Thymus (tissue), 11 donors: Measurements from ENCODE around the gene CRMP1. TPM values are rescaled to one million over a fixed set of nuclear protein-coding genes. Genes with fewer than 3 reads are reported as not detected.

ENCODE experiments used
- DNase-seq, 9 donors: peaks; one replicate each; pipeline ENCODE4 v3.0.0-alpha.2; 2013; ENCODE audit warnings: low spot score in 9 of 9, low read depth in 6 of 9, missing footprints in 1 of 9
- H3K27ac ChIP-seq, 2 donors: one replicate each; pipeline ENCODE4 v1.5.1; 2013; ENCODE audit warnings: control low read depth in 1 of 2, low read depth in 1 of 2, low read length in 1 of 2, mild to moderate bottlenecking in 1 of 2, moderate library complexity in 1 of 2
- H3K27me3 ChIP-seq, 2 donors: one replicate each; pipeline ENCODE4 v1.5.1; 2013; ENCODE audit warnings: low read length in 1 of 2; ENCODE audit not compliant: control insufficient read depth in 2 of 2, insufficient read depth in 1 of 2
- H3K36me3 ChIP-seq, 2 donors: one replicate each; pipeline ENCODE4 v1.5.1; 2013; ENCODE audit warnings: low read length in 1 of 2, mild to moderate bottlenecking in 1 of 2, moderate library complexity in 1 of 2; ENCODE audit not compliant: control insufficient read depth in 2 of 2, insufficient read depth in 2 of 2
- H3K4me1 ChIP-seq, 2 donors: one replicate each; pipeline ENCODE4 v1.5.1; 2013; ENCODE audit warnings: low read length in 2 of 2; ENCODE audit not compliant: control insufficient read depth in 2 of 2, insufficient read depth in 2 of 2
- H3K4me3 ChIP-seq, 2 donors: one replicate each; pipeline ENCODE4 v1.5.1; 2013; ENCODE audit warnings: low read length in 2 of 2, control low read depth in 1 of 2, mild to moderate bottlenecking in 1 of 2
- H3K9me3 ChIP-seq, 2 donors: one replicate each; pipeline ENCODE4 v1.5.1; 2013; ENCODE audit warnings: low read length in 1 of 2, mild to moderate bottlenecking in 1 of 2; ENCODE audit not compliant: control insufficient read depth in 2 of 2, insufficient read depth in 1 of 2
- WGBS: extraction: QIAGEN DNeasy Blood & Tissue Kit; methylation state at CpG from one replicate; pipeline ENCODE4 v1.1.7; 2013; 5-methylcytosine and 5-hydroxymethylcytosine counted together
- polyA plus RNA-seq: library from polyadenylated mRNA; stranded (reverse); fragments of 200-250 nt; gene quantifications from one replicate; pipeline ENCODE4 v1.2.3, GENCODE V29; 2013
- total RNA-seq: library from RNA; stranded (reverse); fragments of 120-200 nt; gene quantifications from one replicate; pipeline ENCODE4 v1.2.4, GENCODE V29; 2013
- donor health status: healthy.

CRMP1 gene
- total and polyA plus RNA-seq, 2 donors = 1.7 to 7.0 TPM

GRCh38 chr4:5800496-5800895 lies 92.4 kb downstream of the CRMP1 start:
- Histone ChIP-seq H3K27ac (no peak overlapping the region), H3K4me3 (no peak overlapping the region), H3K27me3 (no peaks in the 10 kb centered on the region), H3K9me3 (no peaks in the 10 kb centered on the region), H3K4me1 (no peaks in the 10 kb centered on the region), H3K36me3 (no peaks in the 10 kb centered on the region)
- DNase-seq = no peak
- WGBS = 92% methylated on average over 10 of the region's 10 CpGs

GRCh38 chr4:5799406-5799805 lies 93.5 kb downstream of the CRMP1 start:
- Histone ChIP-seq H3K27ac (no peak overlapping the region), H3K9me3 (no peaks in the 10 kb centered on the region), H3K36me3 (no peaks in the 10 kb centered on the region), H3K27me3 (no peaks in the 10 kb centered on the region), H3K4me1 (no peaks in the 10 kb centered on the region), H3K4me3 (no peak overlapping the region)
- no peak for DNase-seq
- 92% methylated on average over 11 of the region's 11 CpGs for WGBS

- 96% methylated on average over 11 of the region's 11 CpGs for WGBS
- H3K4me3 ChIP-seq = no peak overlapping the region
- no peak for DNase-seq
- no peaks in the 10 kb centered on the region for H3K9me3 ChIP-seq
- no peaks in the 10 kb centered on the region for H3K27me3 ChIP-seq
- H3K4me1 ChIP-seq = no peaks in the 10 kb centered on the region
- no peak overlapping the region for H3K27ac ChIP-seq
- H3K36me3 ChIP-seq = no peaks in the 10 kb centered on the region
These were observed 93.9 kb downstream of the CRMP1 start for GRCh38 chr4:5798946-5799345.

- Histone ChIP-seq H3K27me3 (no peaks in the 10 kb centered on the region), H3K9me3 (no peaks in the 10 kb centered on the region), H3K36me3 (no peaks in the 10 kb centered on the region), H3K4me1 (no peaks in the 10 kb centered on the region), H3K4me3 (no peak overlapping the region), H3K27ac (no peak overlapping the region)
- 89% methylated on average over 11 of the region's 11 CpGs for WGBS
- DNase-seq = no peak
These were observed 94.4 kb downstream of the CRMP1 start for GRCh38 chr4:5798462-5798861.

- Histone ChIP-seq H3K27ac (no peak overlapping the region), H3K4me1 (no peaks in the 10 kb centered on the region), H3K27me3 (no peaks in the 10 kb centered on the region), H3K9me3 (no peaks in the 10 kb centered on the region), H3K4me3 (no peak overlapping the region), H3K36me3 (no peaks in the 10 kb centered on the region)
- 94% methylated on average over 6 of the region's 6 CpGs for WGBS
- DNase-seq = no peak
These were observed 95.0 kb downstream of the CRMP1 start for GRCh38 chr4:5797866-5798265.

GRCh38 chr4:5796976-5797375 lies 95.9 kb downstream of the CRMP1 start:
- no peaks in the 10 kb centered on the region for H3K4me1 ChIP-seq
- 94% methylated on average over 18 of the region's 18 CpGs for WGBS
- H3K27me3 ChIP-seq = no peaks in the 10 kb centered on the region
- no peak overlapping the region for H3K4me3 ChIP-seq
- no peaks in the 10 kb centered on the region for H3K9me3 ChIP-seq
- no peak overlapping the region for H3K27ac ChIP-seq
- DNase-seq = no peak
- no peaks in the 10 kb centered on the region for H3K36me3 ChIP-seq

- DNase-seq = no peak
- Histone ChIP-seq H3K4me1 (no peaks in the 10 kb centered on the region), H3K27ac (no peak overlapping the region), H3K36me3 (no peaks in the 10 kb centered on the region), H3K27me3 (no peaks in the 10 kb centered on the region), H3K4me3 (no peak overlapping the region), H3K9me3 (no peaks in the 10 kb centered on the region)
- 89% methylated on average over 5 of the region's 5 CpGs for WGBS
These were observed 97.3 kb downstream of the CRMP1 start for GRCh38 chr4:5795580-5795979.

- Histone ChIP-seq H3K4me1 (no peaks in the 10 kb centered on the region), H3K36me3 (no peaks in the 10 kb centered on the region), H3K4me3 (no peak overlapping the region), H3K27ac (no peak overlapping the region), H3K9me3 (no peaks in the 10 kb centered on the region), H3K27me3 (no peaks in the 10 kb centered on the region)
- 96% methylated on average over 13 of the region's 13 CpGs for WGBS
- DNase-seq = no peak
These were observed 99.4 kb downstream of the CRMP1 start for GRCh38 chr4:5793514-5793913.

- 87% methylated on average over 3 of the region's 3 CpGs for WGBS
- DNase-seq = no peak
- Histone ChIP-seq H3K27me3 (no peaks in the 10 kb centered on the region), H3K27ac (no peak overlapping the region), H3K4me3 (no peak overlapping the region), H3K4me1 (no peaks in the 10 kb centered on the region), H3K9me3 (no peaks in the 10 kb centered on the region), H3K36me3 (no peaks in the 10 kb centered on the region)
These were observed 101.2 kb downstream of the CRMP1 start for GRCh38 chr4:5791654-5792053.

GRCh38 chr4:5790546-5790857 lies 102.4 kb downstream of the CRMP1 start:
- no peak for DNase-seq
- 68% methylated on average over 1 of the region's 1 CpG for WGBS
- Histone ChIP-seq H3K4me3 (no peak overlapping the region), H3K4me1 (no peaks in the 10 kb centered on the region), H3K27ac (no peak overlapping the region), H3K36me3 (no peaks in the 10 kb centered on the region), H3K9me3 (no peaks in the 10 kb centered on the region), H3K27me3 (no peaks in the 10 kb centered on the region)
